ENCODE measurements around the gene PBX1. TPM values are rescaled to one million over a fixed set of nuclear protein-coding genes. Genes with fewer than 3 reads are reported as not detected.

Gene PBX1
- total RNA-seq, 6 donors from 2014 or later = 17.8 to 59.6 (median 38.3) TPM

DNA sequence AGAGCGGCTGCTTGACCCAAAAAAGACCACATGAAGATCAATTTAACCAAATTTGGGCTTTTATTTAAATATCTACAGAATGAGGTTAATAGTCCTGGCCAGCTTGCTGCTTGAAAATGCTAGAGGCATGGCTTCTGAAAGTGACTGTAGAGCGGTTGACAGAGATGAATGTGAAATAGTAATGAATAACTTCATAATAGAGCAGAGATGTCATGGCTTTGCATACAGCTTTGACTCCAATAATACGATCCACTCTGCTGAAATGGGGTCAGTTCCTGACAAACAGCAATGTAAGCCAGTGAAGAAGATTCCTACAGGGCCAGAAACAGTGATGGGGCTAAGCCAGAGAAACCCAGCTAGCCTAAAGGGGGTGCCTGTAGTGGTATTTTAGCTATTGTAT is 183.8 kb downstream of the PBX1 start:
- no peaks in the 10 kb centered on the region for H3K27me3 ChIP-seq
- H3K9me3 ChIP-seq = no peaks in the 10 kb centered on the region
- H3K36me3 ChIP-seq = no peaks in the 10 kb centered on the region
- no peak overlapping the region for H3K4me3 ChIP-seq
- WGBS, 2 donors = 85 to 91% methylated on average over 3 of the region's 3 CpGs
- no peak for TF ChIP-seq EP300 (IDR thresholded peaks at IDR 0.05)
- no peak for TF ChIP-seq POLR2AphosphoS5 (IDR thresholded peaks at IDR 0.05)
- TF ChIP-seq, protein P1, sequence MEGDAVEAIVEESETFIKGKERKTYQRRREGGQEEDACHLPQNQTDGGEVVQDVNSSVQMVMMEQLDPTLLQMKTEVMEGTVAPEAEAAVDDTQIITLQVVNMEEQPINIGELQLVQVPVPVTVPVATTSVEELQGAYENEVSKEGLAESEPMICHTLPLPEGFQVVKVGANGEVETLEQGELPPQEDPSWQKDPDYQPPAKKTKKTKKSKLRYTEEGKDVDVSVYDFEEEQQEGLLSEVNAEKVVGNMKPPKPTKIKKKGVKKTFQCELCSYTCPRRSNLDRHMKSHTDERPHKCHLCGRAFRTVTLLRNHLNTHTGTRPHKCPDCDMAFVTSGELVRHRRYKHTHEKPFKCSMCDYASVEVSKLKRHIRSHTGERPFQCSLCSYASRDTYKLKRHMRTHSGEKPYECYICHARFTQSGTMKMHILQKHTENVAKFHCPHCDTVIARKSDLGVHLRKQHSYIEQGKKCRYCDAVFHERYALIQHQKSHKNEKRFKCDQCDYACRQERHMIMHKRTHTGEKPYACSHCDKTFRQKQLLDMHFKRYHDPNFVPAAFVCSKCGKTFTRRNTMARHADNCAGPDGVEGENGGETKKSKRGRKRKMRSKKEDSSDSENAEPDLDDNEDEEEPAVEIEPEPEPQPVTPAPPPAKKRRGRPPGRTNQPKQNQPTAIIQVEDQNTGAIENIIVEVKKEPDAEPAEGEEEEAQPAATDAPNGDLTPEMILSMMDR (IDR thresholded peaks at IDR 0.05) = no peak
- no peak for TF ChIP-seq POLR2A (IDR thresholded peaks at IDR 0.05)
- DNase-seq (no peak), ATAC-seq (ENCODE audit: low FRiP score in 2 of 2) (no peak)
- H3K4me1 ChIP-seq = peaks cover 0 to 4% (median 0%) of the 10 kb centered on the region in 4 donors
- H3K27ac ChIP-seq = no peak overlapping the region

DNA sequence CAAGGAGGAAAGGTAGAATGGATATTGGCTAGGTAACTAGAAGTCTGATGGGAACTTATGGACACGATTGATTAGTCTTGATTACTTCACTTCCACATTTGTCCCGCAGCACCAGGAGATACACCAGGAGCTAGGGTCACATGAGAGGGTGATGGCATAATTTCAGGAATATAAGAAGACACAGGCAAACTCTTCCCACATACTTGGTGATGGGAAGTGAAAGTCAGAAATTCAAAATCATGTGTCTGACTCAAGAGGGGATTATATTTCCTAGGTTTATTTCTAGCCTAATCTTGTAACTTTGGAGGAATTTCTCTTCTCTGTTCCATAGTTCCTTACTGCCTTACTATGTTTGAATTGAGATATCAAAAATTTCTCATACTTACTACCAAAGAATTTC is 185.0 kb downstream of the PBX1 start:
- 43 to 84% methylated on average over 2 of the region's 2 CpGs for WGBS, 2 donors
- no peak for ATAC-seq (ENCODE audit: low FRiP score in 2 of 2)
- peaks cover 0 to 5% (median 0%) of the 10 kb centered on the region in 4 donors for H3K4me1 ChIP-seq
- H3K36me3 ChIP-seq = no peaks in the 10 kb centered on the region
- TF ChIP-seq POLR2A (IDR thresholded peaks at IDR 0.05) = no peak
- TF ChIP-seq, protein P1 (IDR thresholded peaks at IDR 0.05) = no peak
- TF ChIP-seq POLR2AphosphoS5 (IDR thresholded peaks at IDR 0.05) = no peak
- TF ChIP-seq EP300 (IDR thresholded peaks at IDR 0.05) = no peak
- DNase-seq = no peak
- no peaks in the 10 kb centered on the region for H3K27me3 ChIP-seq
- no peak overlapping the region for H3K27ac ChIP-seq
- H3K9me3 ChIP-seq = no peaks in the 10 kb centered on the region
- H3K4me3 ChIP-seq = no peak overlapping the region

DNA sequence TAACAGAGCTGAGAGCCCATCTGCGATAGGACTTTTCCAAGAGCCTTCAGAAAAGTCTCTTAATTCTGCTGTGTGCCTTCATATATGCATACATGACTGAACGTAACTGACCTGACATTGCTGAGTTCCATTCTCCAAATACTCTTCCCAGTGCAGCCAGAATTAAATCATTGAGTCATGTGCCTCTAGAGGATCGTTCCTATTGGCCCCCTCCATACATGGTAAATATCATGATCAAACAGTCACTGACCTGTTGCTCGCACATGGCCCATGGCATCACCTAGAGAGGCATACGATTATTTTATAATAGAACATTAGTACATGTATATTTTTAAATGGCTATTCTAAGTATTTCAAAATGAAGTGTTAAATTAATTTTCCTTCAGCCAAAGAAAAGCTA is 186.8 kb downstream of the PBX1 start:
- 87 to 90% methylated on average over 5 of the region's 5 CpGs for WGBS, 2 donors
- no peak for DNase-seq
- H3K9me3 ChIP-seq = no peaks in the 10 kb centered on the region
- H3K36me3 ChIP-seq = no peaks in the 10 kb centered on the region
- no peak for ATAC-seq (ENCODE audit: low FRiP score in 2 of 2)
- no peaks in the 10 kb centered on the region for H3K27me3 ChIP-seq
- peaks cover 0 to 5% (median 0%) of the 10 kb centered on the region in 4 donors for H3K4me1 ChIP-seq
- TF ChIP-seq POLR2AphosphoS5 (IDR thresholded peaks at IDR 0.05) (no peak), EP300 (IDR thresholded peaks at IDR 0.05) (no peak), POLR2A (IDR thresholded peaks at IDR 0.05) (no peak)
- TF ChIP-seq, protein P1 (IDR thresholded peaks at IDR 0.05) = no peak
- no peak overlapping the region for H3K27ac ChIP-seq
- H3K4me3 ChIP-seq = no peak overlapping the region

DNA sequence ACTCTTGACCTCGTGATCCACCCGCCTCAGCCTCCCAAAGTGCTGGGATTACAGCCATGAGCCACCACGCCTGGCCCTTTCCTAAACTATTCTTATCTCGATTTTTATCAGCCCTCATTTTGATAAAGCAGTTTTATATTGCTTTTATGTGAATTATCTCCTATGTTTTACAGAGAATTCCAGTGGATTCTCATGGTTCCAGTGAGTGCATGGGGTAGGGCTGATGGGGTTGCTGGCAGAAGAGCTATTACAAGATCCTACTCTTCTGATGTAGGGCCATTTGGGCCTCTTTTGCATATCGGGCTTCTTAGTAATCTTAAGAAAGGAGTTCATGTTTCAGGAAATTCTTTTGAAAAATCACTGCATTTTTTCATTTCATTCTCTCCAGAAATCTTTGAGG is 187.6 kb downstream of the PBX1 start:
- Histone ChIP-seq H3K9me3 (no peaks in the 10 kb centered on the region), H3K27ac (peak overlapping the region in 1 of 4 donors; percentile 43), H3K36me3 (no peaks in the 10 kb centered on the region), H3K27me3 (no peaks in the 10 kb centered on the region), H3K4me1 (peaks cover 0 to 5% (median 0%) of the 10 kb centered on the region in 4 donors), H3K4me3 (no peak overlapping the region)
- no peak for TF ChIP-seq POLR2A (IDR thresholded peaks at IDR 0.05)
- no peak for TF ChIP-seq POLR2AphosphoS5 (IDR thresholded peaks at IDR 0.05)
- TF ChIP-seq, protein P1 (IDR thresholded peaks at IDR 0.05) = no peak
- TF ChIP-seq EP300 (IDR thresholded peaks at IDR 0.05) = no peak
- WGBS, 2 donors = 73 to 80% methylated on average over 5 of the region's 5 CpGs
- ATAC-seq (ENCODE audit: low FRiP score in 2 of 2) = no peak
- DNase-seq = no peak

DNA sequence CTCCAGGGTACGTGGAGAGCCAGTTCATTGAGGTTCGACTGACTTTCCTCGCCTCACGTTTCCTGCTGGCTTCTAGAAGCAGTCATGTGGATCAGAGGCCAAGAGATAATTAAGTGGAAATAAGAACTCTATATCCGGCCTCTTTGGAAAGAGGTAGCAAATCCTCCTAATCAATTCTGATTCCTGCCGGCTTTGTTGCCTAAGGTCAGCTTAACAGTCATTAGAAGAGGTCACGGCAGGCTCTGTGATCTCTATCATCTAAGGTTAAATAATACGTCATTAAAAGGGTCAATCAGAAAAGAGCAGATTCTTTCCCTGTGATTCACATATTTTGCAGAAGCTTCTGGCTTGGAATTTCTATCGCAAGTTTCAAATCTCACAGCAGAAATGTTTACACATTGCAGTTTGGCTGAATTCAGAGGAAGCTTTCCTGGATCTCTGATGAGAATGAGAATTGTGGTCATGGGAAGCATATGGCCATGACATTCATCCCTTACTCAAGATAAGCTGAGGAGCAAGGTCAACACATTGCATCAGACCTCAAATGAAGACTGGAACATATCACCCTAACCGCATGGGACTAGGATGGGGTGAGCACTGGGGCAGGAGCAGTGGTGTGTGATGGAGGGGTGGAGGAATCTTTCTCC is 189.4 kb downstream of the PBX1 start:
- peak overlapping the region; percentile 4 to 44 (median 36) for H3K27ac ChIP-seq
- WGBS, 2 donors = 68 to 70% methylated on average over 10 of the region's 10 CpGs
- TF ChIP-seq POLR2AphosphoS5 (IDR thresholded peaks at IDR 0.05) (peak; percentile 68 to 85), EP300 (IDR thresholded peaks at IDR 0.05) (peak in 2 of 4 donors; percentile 34 to 71)
- TF ChIP-seq, protein P1 (IDR thresholded peaks at IDR 0.05) = no peak
- H3K27me3 ChIP-seq = no peaks in the 10 kb centered on the region
- DNase-seq = no peak
- H3K4me1 ChIP-seq = peaks cover 0 to 5% (median under 1%) of the 10 kb centered on the region in 4 donors
- H3K4me3 ChIP-seq = no peak overlapping the region
- H3K36me3 ChIP-seq = no peaks in the 10 kb centered on the region
- H3K9me3 ChIP-seq = no peaks in the 10 kb centered on the region
- peak in 1 of 2 donors; percentile 89 for ATAC-seq (ENCODE audit: low FRiP score in 2 of 2)
